ENCODE measurements around the gene GPANK1.
"Not testable (repeated sequence)": the region's sequence is repeated elsewhere in the genome, so short reads cannot be mapped to it uniquely, and the experiment has no call there.

The GPANK1 gene

DNA sequence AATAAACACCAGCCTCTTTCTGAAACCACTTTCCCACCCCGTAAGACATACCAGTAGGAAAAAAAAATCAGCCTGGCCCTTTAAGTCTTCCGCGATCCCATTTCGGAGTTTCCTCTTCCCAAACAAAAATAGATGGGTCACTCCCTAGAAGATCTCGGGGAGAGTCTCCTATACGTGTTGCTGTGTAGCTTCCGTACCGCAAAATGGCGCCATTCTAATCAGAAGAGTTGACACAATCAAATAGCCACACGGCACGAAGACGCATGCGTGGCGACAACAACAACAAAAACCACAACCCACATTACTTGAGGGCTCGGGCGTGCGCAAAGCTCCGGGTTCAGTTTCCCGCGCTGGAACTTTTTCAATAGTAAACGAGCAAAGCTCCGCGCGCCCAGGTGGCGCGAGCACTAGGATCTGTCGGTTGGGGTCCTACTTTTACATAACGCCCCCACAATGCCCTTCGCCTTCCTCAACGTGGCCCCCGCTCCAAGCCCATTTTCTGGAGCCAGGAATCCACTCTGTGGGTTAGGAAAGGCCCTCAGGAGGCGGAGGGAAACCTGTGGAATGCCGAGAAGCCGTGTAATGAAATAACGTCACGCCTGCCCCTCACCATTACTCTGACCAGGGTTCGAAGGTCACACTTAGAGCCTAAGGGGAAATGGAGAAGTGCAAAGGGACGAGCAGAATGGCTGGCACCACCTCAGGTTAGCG lies at the start of gene GPANK1:
Gene GPANK1, minus strand, starts transcription at position 208 of the 711 bp plus-strand sequence. CDS start 519 bp downstream, outside the sequence.
- peak; percentile 77 for DNase-seq

DNA sequence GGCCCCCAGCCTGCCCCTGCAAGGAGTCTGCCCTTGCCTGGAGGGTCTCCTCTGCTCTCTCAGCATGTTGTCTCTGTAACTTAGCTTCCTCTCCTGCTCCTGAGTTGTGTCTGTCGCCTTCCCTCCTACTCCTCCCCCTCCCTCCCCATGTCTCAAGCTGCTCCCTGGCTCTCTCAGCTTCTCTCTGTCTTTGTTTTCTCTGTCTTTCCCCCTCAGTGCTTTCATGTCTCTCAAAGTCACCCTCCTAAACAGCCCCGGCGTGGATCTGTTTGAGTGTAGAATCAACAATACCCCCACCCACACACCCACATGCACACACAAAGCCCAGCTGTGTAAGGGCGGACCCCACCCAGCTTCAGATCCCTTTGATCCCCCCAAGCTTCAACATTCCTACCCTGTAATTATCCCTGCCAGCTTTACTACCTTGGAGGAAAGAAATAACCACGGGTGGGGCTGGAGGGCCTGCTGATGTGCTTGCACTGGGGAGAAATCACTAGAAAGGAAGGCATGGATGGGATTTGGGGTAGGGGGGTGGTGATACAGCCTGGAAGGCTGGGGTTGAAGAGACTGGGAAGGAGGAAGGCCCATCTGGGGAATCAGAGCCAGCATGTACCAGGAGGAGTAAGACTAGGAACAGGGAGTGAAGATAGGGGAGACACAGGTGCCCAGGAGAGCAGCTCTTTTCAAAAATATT lies 49.3 kb upstream of the GPANK1 start:
- DNase-seq: no peak

DNA sequence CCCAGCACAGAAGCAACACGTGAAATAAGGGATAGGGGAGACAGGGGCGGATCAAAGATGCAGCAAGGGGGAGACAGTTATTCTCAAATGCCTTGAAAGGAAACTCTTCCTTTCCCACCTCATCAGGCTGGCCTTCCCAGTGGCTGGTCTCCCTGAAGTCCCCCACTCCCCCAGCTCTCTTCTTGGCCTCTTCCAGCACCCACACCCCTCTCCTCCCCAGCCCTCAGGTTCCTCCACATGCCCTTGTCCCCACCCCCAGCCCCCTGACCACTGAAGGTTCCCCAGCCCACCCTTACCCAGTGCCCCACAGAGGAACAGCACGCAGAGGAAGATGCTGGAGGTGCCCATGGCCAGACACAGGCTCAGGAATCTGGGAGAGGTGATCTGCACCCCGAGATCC lies 48.7 kb upstream of the GPANK1 start:
- DNase-seq: no peak

DNA sequence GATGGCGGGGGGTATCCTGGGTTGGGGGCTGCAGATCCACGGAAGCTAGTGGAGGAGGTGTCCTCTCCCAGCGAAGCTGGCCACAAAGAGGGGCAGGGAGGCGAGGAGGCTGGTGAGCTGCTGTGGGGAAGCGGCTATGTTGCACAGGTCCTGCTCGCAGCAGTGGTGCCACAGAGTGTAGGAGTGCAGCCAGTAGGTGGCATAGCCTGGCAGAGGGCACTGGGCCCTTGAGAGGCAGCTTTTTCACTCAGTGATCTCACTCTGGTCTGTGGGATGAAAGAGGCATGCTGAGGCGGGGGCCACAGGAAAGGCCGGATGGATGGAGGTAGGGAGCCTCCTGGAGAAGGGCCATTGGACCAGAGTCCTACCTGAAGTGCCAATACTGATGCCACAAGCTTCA lies 47.5 kb upstream of the GPANK1 start:
- DNase-seq: no peak

DNA sequence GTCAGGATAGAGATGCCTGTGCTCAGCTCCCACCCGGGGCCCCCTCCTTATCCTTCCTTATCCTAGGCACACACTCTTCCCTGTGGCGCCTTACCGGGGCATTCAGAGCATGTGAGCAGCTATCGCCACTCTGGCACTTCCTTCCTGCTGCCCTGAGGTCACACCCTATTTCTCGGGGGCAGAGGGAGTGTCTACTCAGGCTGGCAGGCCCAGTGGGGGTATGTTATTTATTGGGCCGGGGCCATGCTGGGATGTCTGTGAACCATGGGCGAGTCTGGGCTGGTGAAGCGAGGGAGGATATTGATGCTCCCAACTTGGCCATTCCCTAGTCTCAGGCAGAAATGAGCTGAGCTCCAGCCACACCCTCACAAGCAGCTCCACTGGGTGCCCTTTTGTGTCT lies 46.4 kb upstream of the GPANK1 start:
- no peak for DNase-seq

DNA sequence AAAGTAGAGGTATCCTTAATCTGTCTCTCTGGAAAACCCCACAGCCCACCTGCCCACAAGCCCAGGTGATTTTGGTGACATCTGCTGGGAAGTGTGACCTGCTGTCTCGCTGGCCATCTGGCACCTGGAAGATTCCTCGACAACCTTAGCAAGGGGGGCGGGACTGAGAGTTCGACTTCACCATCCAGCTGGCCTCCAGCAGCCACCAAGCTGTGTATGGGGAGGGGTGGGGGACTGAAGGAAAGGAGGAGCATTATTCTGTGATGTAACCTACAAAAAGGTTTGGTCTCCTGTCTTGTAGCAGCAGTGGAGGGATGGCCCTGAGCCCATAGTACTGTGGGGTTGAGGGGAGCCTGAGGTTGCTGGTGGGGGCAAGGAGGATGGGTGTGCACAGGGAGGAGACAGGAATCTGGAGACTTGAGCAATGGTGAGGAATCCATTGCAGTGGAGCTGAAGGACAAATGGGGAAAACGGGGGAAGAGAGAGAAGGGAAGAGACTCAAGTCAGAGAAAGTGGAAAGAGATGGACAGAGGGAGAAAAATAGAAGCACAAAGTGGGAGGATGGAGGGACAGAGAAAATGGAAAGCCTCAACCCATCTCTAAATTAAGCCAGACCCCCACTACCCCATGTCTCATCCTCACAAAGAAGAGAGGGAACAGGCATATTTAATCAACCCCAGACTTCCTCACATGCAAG lies 45.9 kb upstream of the GPANK1 start:
- no peak for DNase-seq

DNA sequence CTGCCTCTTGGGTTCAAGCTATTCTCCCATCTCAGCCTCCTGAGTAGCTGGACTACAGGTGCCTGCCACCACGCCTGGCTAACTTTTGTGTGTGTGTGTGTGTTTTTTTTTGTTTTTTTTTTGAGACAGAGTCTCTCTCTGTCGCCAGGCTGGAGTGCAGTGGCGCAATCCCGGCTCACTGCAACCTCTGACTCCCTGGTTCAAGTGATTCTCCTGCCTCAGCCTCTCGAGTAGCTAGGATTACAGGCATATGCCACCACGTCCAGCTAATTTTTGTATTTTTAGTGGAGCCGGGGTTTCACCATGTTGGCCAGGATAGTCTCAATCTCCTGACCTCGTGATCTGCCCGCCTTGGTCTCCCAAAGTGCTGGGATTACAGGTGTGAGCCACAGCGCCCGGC lies 44.4 kb upstream of the GPANK1 start:
- DNase-seq: not testable (repeated sequence)

DNA sequence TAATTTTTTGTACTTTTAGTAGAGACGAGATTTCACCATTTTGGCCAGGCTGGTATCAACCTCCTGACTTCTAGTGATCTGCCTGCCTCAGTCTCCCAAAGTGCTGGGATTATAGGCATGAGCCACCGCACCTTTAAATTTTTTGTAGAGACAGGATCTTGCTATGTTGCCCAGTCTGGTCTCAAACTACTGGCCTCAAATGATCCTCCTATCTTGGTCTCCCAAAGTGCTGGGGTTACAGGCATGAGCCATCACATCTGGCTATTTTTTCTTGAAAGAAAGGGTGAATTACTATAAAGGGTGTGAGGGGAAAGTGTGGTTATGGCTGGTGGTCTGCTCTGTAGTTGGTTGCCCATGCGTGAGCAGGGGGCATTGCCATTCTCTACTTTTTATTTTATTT lies 43.4 kb upstream of the GPANK1 start:
- no peak for DNase-seq

DNA sequence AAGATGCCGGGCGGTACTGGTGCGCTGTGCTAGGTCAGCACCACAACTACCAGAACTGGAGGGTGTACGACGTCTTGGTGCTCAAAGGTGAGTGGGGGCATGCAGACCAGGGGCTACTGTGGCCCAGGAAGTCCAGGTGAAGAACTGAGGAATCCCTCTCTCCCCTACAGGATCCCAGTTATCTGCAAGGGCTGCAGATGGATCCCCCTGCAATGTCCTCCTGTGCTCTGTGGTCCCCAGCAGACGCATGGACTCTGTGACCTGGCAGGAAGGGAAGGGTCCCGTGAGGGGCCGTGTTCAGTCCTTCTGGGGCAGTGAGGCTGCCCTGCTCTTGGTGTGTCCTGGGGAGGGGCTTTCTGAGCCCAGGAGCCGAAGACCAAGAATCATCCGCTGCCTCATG lies 42.9 kb upstream of the GPANK1 start:
- DNase-seq: no peak

DNA sequence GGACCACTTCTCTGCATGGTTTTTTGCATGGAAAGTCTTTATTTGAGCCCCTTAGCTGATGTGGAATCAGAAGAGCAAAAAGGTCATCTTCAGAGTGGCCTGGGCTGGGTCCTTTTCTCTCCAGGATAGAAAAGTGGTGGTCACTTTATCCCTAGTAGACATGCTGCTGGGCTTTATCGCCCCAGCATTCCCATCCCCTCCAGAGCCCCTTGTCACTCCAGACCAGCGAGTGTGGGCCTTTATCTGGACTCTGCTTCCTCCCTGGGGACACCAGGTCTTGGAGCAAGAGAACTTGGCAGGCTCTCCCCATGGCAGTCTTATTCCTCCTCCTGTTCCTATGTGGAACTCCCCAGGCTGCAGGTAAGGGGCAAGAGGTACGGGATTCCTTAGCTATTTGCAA lies 41.8 kb upstream of the GPANK1 start, which contains the start of gene LY6G6F:
Gene LY6G6F, plus strand, starts transcription at position 268 of the 400 bp plus-strand sequence. Its CDS starts 41 bp downstream, at position 309.
- no peak for DNase-seq

DNA sequence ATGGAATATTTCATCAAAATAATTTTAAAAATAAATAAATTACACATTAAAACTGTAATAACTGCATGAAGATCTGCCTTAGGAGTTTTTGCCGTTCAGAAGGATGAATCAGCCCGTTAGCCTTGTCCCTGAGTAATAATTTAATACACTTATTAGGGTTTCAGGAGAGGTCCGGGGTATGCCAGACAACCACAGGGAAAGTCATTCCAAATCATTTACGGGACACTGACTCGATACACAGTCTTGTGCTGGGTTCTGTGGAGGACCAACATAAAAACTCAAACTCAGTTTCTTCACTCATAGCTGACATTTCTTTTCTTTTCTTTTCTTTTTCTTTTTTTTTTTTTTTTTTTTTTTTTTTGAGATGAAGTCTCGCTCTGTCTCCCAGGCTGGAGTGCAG lies 41.1 kb upstream of the GPANK1 start:
- DNase-seq: no peak

DNA sequence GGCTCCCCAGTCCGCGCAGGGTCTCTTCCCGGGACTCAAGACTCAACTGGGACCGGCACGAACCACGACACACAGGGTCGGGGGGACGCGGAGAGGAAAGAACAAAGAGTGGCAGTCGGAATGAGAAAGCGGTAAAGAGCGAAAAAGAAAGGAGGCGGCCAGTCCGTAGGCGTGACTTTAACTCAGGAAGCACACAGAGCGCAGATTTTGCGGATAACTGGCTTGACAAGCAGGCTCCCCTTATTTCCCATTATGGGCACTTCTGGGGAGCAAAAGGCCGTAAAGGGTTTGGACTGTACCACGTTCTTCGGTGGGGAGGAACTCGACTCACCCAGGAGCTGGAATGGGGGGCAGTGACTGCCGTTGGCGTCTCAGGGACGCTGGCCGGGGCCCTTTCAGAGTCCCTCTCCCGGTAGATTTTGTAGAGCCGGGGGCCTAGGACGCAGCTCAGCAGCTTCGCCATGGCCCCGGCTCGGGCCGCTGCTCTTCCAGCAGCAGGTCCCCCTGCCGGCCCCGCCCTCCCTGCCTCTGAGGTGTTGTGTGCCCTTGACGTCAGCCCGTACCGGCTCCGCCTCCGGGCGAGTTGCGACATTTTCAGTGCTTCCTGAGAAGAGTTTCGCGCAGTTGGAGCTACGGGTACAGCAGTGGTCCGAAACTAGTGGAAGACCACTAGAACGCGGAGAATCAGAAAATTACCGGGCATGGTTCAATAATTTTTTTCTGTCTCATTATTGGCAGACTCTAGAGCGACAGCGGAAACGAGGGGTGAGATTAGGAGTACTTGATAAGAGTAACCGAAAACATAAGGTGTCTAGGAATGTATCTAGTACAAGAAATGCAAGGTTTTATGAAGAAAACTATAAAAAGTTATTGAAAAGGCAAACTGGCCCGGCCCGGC lies 38.3 kb upstream of the GPANK1 start, which contains the start of gene ABHD16A:
Gene ABHD16A, minus strand, starts transcription at position 506 of the 898 bp plus-strand sequence. Its CDS starts 43 bp downstream, at position 463.
- peak; percentile 97 for DNase-seq

DNA sequence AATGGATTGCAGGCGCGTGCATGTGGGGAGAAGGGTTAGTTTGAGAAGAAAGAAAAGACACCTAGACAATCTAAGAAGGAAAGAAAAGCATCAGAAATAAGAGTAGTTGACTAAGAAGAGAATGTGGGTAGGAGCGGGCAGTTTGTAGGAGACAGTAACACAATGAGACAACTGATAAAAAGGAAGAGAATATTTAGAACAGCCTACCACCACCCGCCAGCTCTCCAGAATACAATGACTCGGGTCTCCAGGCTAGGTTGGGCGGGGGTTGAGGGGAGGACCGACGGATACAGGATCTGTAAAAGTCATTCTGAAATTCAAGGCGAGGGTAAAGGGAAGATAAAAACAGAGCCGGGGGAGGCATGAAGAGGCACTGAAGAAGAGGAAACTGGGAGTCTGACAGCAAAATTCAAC lies 37.6 kb upstream of the GPANK1 start:
- DNase-seq: no peak

DNA sequence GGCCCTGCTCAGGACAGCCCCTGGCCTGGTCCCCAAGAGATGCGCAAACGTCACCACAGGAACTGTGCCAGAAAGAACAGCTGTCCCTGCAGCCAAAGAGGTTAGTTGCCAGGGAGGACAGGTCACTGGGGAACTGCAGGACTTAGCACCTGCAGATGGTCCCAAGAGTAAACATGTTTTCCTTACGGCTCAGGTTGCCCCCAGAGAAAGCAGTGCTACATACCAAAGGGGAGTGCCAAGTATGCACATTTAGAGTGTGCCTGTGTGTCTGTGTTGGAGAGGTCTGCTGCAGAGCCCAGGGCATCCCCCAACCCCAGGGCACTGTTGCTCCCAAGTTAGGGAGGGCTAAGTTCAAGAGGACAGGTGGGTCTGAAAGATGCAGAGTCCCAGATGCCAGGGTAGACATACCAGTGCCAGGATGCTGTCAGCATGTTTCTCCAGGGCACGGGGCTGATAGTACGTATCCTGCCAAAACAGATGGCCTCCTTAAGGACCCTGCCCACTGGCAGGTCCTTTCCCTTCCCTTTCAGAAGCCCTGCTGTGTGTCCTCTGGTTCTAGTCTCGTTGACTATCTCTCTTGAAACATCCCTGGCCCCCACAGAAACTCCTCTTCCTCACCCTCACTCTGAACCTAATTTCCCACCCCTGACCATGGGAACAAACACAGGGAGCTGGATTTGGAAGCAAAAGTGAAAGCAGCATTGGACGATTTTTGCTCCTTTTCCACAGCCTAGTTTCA lies 37.0 kb upstream of the GPANK1 start:
- no peak for DNase-seq

DNA sequence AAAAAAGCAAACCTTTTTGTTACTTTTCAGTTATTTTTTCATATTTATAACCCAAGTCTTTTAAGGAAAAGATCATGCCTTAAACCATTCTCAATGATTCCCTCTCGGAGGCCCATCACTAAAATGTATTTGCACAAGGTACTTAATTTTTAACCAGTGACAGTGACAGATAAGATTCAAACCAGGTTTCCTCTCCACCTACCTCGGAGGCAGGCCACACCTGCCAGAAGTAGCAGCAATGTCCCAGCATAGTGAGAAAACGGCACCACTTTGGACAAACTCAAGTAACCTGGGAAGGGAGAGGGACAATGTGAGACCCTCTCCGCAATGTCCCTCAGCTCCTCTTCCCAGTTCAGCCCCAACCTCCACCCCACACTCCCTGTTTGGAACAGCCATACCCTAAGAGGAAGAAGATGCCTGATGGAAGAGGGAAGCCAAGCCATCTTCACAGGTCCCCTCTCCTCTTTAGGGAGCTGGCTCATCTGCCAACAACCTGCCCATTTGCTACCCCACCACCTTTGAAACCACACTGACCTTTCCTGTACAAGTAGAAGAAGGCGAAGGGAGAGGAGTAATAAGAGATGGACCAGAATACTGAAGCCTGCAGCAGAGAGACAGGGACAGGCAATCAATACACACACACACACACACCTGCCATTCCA lies 36.1 kb upstream of the GPANK1 start:
- DNase-seq: no peak

DNA sequence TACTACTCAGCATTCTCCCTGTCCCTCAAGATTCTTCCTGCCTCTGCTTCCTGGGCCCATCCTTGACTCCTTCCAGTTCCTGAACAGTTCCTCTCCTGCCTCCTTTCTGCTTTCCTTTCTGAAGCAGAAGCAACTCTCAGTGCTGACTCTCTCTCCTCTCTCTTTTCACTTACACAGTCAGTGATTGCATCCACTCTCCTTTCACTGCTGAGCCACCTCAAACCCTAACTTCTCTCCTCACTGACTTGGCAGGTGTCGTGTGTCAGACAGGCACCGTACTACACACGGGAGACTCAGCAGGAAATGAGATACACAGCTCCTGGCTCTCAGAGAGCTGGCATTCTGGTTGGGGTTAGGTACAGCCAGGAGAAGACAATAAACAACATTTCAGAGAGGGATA lies 32.8 kb upstream of the GPANK1 start:
- DNase-seq: no peak

DNA sequence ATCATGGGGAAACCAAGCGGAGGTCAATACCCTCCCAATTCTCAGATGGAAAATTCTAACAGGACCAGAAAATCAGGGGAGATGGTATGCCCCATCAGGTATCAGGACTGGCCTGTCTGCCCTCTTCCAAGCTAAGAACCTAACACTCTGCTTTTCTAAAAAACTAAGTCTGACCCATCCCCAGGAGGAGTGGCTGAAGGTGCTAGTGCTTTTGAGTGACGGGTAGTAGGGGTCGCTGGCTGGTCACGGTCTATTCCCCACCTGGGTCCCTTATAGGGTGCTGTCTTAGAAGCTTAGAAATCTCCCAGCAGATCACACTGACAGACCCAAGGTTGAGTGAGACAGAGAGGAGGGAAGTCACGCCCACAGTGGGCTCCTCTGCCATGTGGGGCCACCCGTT lies 28.7 kb upstream of the GPANK1 start:
- no peak for DNase-seq

DNA sequence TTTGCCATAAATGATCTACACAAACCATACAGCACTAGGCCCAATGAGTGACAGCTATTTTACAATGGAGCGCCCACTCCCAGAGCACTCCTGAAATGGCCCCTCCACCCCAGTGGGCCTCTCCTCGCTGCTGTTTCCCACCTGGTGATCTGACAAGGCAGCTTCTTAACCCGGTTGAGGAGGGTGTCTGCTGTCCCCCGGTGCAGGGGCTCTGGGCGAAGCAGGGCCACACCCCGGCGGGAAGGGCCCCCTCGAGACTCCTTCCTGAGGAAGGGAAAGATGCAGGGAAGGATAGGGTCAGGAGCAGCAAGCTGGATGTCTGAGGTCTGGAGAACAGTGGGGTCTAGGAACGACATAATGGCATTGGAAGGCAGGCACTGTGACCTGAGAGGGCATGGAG lies 28.1 kb upstream of the GPANK1 start:
- no peak for DNase-seq

DNA sequence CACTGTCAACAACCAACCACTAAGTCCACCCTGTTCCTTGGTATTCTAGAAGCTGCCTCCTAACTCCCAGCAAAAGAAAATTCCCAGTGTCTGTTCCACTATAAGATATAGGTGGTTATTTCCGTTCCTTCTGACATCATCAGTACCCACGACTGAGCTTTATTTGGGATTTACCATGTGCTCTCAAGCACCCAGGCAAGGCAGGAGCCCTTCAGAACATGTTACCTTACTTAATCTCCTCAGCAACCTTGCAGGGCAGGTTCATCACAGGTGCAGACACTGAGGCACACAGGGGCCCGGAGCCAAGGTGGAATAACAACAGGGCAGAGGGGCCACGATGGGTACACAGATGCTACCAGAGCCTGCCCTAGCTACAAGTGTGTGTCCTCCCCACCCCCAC lies 27.6 kb upstream of the GPANK1 start:
- no peak for DNase-seq

DNA sequence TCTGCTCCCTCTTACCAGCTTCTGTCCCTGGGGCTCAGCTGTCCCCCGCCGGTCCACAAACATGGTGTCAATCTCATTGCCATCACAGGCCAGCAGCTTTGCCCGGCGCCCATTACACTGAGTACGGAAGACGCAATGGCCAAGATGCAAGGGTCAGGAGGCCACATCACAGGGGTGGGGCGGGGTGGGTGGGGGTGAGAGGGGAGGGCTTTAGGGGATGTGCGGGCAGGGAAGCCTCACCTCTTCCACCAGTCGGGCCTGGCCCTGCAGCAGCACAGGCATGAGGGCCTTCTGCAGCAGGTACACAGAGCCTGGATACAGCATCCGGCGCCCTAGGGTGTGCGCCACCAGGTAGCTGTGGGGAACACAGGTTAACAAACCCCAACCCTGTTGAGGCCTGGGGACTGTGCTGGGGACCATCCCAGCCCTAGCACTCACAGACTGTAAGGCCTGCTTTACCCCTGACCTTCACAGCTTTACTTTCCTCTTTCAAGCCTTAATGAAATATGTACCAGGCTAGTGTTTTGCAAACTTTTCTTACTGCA lies 26.8 kb upstream of the GPANK1 start:
- no peak for DNase-seq

DNA sequence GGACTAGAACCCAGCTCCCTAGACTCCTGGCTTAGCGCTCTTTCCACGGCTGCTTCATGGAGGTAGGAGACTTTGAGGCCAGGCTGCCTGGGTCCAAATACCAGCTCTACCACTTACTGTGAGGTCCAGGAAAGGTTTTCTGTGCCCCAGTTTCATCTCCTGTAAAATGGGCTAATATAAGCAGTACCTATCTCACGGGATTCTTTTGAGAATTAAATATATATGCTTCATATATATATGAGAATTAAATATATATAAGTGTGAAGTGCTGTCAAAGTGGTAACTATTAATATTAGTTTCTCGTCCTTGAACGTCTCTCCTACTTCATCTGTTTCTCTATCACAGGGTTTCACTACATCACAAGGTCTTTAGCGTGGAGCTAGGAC lies 26.3 kb upstream of the GPANK1 start:
- DNase-seq: no peak

Data from KG1 (cell line).